ENCODE data around the gene NRP1.
A peak's percentile ranks its signal among the peaks of the same experiment; 100 is the strongest.

The NRP1 gene

DNA sequence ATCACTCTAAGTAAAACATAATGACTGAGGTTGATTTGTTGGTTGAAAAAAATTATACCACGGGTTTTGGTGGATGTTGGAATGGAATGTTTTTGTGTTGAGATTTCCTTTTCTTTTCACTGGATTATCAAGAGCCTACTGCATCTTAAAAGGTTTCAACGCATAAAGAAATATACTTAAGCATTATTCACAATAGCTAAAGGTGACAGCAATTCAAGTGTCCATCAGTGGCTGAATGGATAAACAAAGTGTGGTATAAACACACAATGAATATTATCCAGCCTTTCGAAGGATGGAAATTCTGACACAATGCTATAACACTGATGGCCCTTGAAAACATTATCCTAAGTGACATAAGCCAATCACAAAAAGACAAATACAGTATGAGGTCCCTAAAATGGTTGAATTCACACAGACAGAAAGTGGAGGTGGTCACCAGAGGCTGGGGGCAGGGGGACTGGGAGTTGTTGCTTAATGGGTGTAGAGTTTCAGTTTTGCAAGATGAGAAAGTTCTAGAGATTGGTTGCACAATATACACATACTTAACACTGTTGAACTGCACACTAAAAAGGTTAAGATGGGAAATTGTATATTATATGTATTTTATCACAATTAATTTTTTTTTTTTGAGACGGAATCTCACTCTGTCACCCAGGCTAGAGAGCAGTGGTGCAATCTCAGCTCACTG, 122.3 kb downstream of the NRP1 start:
- no peak for DNase-seq (ENCODE audit: low spot score)

DNA sequence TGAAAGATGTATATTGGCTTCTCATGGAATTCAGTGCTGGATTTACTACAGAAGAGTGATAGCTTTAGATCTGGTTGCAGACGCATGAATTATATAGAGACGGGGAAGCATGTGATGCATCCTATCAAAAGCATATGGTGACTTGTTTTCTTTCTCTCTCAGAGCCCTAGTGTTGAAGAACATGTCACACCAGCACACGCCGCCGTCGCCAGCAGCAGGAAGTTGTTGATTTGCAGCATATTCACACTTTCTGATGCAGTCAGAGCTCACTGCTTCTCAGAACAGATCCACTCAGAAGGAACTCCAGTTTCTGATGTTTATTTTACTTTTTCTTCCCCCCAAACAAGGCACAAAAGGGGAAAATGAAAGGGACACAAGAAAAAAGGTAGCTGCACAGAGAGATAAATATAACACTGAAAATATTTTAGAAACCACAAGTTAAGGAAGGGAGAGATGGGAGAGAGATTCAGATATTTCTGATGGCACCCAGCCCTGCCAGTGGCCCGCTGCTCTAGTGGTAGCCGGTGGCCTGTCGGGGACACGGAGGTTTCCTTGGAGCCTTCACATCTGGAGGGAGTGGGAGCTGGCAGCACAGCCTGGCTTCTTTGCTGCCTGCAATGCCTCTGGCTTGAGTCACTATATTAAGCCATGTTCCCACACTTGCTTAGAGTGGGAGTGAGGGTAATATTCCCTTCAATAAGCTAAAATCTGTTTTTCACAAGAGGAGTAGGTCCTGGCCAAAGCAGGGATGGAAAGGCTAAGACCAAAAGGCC, 123.2 kb downstream of the NRP1 start:
- no peak for DNase-seq (ENCODE audit: low spot score)

DNA sequence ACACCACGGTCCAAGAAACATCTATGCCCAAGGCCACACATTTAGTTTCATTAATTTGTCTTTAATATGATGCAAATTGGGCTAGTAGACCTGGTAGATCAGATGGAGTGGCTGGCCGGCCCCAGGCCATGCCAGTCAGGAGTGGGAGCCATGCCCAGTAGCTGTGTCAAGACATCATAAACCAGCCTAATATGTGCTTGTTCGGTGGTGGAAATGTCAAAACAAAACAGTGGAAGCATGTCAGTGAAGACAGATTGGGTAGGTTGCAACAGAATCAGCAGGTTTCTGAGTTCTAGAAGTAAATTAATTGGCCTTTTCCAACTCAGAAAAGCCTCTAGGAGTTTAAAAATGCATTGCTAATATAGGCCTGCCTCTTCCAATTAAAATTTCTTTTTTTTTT, 124.7 kb downstream of the NRP1 start:
- no peak for DNase-seq (ENCODE audit: low spot score)

DNA sequence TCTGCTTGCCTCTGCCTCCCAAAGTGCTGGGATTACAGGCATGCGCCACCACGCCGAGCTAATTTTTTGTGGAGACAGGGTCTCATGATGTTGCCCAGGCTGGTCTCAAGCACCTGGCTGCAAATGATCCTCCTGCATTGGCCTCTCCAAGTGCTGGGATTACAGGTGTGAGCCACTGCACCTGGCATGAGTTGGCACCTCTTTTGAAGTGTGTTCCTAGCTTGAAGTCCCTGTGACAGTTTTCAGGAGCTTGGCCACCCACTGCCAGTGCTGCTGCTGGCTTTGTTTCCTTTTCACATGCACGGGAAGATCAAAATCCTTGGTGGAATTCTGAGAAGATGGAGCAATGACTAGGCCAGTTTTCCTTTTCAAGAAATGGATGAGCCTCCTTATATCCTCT, 126.3 kb downstream of the NRP1 start:
- DNase-seq (ENCODE audit: low spot score) = no peak

DNA sequence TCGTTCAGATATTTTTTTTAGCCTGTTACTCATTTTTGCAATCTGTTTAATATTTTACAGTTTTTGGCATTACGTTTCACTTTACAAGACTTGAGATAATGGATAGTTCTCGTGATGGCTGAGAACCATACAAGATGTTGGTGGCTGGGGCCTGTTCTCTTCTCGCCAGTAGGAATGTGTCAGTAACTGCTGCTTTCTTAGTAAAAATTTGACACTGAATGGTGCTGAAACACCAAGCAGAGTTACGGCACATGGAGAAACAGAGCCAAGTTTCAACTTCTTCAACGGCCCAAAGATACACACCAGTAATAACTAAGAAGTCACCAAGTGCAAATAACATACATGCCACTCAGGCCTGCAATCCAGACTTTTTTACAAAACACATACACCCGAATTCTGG, 130.4 kb downstream of the NRP1 start:
- no peak for DNase-seq (ENCODE audit: low spot score)

DNA sequence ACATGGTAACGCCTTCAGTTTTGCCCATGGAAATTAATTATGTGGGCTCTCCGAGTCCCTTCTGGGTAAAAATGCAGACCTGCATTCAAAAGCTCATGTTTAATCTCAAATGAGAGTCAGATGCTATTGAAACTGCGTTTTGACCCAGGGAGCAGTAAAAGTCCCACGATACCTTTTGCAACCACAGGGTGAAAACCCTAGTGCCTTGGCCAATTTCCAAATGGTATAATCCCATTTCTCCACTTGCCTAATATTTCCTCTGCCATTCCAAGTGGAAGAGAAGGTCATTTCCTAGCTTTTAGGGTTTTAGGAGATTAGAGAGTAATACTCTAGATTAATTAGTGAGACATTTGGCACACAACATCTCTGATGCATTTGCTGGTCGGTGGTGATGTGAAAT, 132.5 kb downstream of the NRP1 start:
- DNase-seq (ENCODE audit: low spot score) = no peak

DNA sequence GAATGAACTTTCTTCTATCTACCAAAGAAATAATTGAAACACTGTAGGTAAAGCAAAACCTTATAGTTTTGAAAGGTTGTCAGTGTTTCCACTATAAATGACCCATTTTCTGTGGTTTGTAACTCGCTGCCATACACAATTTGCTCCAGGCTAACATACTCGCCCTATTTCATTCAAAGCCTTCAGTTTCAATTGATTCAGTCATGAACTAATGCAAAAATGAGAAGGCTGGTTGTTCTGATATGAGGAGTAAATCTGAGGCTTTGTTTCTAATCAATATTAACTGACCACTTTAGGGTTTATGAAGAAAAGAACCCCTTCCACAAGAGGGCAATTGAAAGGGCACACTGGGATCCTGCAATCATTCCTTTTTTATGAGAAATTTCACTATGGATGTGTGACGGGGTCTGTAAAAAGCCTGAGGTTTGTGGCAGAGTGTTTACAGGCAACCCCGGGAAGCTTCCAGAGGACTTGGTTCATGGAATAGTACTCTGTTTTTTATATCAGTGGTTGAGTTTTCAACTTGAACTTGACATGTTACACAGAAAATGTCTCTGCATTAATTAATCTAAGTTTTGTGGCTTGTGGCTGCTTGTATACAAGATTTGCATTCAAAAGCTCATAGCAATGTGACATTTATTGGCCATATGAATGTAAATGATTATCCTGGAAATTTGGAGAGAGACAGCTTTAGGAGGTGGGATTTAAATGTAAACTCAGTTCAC, 133.2 kb downstream of the NRP1 start:
- DNase-seq (ENCODE audit: low spot score) = peak; percentile 32

DNA sequence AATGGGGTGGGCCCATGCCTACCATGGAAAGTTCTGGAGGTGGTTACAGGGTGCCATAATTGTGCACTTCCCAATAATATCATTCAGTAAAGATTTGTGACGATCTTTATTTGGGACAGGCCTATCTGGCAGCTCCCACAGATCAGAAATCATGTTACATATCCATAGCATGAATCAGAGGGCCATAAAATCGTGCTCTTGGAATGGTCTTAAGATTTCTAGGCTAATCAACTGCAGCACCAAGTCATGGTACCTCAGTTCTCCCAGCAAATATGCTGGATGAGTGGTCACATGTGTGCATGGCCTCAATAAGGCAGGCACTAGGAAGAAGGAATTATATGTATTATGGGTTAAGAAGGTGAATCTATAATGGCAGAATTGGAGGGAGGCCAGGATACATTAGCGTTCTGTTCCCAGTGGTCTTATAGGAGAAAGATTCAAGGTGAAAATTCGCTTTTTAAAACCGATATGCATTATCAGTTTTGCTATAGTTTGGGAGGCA, 134.7 kb downstream of the NRP1 start:
- DNase-seq (ENCODE audit: low spot score) = no peak

DNA sequence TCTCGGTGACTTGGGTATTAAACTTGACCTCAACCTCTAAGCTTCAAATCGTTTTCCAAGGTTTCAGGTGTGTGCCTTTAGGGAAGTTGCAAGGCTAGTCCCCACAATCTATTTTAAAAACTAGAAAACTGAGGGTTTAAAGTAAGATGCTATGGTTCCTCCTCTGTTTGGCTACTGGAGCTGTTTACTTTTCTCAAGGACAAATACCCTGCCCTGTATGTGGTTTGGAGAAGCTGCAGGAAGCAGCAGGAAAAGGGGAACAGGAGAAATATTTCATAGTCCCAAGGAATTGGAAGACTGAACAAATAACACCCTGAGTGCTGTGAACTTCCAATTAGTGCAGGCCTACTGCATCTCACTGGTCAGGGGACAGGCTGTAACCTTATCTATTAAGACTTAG, 135.9 kb downstream of the NRP1 start:
- DNase-seq (ENCODE audit: low spot score) = no peak

DNA sequence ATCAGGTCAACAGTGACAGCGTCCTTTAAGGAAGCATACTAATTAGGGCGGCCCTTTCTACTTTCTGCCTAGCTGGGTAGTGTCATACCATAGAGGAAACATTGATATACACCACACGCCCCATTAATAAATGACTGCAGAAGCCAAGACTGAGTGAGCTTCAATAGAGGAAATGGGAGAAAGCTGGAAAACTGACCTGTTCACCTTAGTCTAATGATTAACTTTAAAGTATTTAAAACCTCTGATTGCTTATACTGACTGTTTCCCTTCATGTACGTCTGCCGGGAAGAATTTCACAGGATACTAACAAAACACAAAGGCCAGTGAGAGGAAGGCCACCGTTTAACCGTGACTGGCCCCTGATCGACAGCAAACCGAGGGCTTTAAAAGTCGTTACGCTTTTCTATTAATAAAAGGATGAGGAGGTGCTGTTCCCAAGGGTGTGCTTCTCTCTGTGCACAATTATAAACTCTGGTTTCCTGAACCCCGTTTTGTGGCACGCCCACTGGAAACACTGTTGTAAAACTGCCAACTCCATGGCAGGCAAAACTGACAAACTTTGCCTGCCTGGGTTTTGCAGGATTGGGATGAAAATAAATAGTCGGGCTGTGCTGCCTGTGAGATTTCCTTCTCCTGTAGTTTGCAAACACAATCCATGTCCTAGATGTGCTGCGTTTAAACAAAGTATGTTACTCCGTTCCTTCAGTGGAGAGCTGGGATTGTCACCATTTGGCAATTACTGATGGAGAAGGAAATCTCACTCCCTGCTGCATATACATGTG, 137.6 kb downstream of the NRP1 start:
- no peak for DNase-seq (ENCODE audit: low spot score)

DNA sequence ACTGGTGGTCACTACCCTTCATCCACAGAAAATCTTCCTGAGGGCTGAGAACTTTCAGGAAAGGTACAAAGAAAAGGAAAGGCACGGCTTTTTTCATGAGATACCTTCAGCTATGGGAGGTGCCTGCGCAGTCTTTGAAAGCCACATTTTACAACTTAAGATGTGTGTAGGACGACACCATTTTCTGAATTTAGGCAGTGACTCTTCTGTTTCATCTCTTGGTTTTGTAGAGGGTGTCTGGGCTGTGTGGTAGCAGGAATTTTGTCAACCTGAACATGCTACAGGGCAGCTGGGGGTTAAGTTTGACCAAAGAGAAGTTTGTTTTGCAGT, 138.1 kb downstream of the NRP1 start:
- no peak for DNase-seq (ENCODE audit: low spot score)

DNA sequence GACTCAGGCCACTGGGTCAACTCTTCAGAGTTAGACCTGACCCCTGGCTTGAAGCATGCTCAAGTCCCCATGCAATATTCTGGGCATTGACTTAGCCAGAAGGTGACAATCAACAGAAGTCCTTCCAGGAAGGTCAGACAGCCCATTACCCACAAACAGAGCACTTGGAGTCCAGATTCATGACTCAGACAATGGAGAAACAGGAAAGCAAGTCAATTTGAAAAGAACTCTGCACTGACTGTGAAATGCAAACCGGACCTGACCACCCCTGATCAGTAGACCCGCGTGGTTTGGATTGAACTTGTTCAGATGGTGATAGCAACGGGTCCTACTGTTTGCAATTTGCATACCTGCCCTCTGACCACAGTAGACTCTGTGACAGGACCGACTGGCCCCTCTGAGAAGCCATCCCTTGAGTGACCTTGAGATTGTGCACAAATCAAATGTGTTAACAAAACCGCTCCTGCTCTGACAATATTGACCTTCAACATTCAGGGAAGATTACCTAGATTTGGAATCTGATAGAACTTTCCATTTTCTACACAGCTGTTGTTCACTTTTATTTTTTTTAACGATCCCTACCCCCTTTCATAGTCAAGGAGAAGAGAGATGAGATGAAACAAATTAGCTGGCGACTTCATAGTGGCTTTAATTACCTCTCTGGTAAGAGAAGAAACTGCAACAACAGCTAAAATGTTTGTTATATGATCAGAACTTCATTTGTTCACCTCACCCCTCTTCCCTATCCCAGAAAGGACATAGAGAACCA, 138.7 kb downstream of the NRP1 start:
- no peak for DNase-seq (ENCODE audit: low spot score)

DNA sequence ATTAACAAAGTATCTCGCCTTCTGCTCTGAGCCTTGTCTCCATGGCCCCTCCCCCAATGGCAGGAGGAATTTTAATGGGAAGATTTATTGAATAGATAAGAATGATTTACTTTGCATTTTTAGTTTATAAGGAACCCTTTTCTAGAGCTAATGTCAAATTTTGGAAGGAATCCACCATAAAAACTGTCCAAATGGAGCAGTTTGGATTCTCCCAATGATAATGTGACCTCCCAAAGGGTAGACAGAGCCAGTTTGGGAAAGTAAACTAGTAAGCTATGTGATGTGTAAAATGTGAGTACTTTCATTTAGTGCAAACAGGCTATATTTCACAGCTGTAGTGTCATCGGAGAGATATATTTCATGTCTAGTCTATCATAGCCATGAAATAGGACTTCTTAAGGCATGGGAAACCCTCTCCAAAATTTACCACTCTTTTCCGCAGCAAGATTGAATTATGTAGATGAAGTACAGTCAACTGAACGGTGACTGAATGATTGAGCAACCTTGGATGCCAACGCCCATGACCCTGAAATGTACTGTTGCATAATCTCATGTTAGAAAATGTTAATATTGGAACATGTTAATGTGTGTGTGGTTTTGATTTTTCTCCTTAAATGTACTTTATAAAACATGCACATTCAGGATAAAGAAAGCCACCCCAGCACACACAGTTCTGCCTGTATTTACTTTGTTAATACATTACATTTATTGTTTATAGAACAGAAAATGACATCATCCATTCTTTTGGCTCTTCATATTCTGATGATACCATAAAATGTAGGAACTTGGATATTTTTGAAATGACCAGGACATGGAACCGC, 140.6 kb downstream of the NRP1 start:
- DNase-seq (ENCODE audit: low spot score) = no peak

DNA sequence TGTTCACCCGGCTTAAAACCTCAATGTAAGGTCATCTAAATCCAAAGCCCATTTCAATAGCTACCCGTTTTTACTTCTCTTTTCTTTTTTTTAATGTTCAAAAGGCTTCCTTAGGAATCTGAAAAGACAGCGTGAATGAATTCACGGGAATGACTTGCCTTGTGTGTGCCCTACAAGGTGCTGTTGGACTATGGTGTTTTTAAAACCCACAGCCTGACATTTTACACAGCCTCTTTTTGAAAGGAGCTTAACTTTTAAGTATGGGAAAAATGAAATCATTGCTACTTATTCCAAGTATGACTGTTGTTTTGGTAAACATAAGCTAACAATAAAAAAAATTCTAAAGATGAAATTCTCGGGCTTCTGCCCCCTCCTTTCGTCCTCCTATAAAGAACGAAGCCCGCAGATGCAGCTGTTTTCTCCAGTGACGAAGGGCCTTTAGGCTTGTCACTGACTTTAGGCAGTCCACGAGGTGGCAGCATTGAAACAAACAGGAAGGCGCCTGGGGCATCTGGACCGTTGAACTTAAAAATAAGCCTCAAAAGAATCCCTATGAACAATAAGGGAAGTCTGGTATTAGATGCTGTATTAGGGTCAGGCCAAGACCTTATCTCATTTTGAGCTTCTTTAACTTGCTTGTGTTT, 141.3 kb downstream of the NRP1 start:
- DNase-seq (ENCODE audit: low spot score) = peak; percentile 69

DNA sequence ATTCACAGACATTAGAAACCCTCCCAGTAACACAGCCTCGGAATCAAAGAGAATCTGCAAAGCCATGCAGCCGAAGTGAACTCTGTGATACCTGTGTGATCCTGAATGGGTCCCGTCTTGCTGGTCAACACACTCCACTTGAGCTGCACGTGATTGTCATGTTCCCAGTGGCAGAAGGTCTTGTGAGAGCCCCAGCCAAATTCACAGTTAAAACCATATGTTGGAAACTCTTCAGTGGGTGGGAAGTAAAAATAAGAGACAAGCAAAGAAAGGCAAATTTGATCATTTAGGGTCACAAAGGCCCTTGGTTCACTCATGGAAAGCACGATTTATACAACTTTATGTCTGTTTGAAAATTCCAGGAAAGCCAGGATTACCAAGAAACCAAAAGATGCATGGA, 142.3 kb downstream of the NRP1 start:
- DNase-seq (ENCODE audit: low spot score) = no peak

DNA sequence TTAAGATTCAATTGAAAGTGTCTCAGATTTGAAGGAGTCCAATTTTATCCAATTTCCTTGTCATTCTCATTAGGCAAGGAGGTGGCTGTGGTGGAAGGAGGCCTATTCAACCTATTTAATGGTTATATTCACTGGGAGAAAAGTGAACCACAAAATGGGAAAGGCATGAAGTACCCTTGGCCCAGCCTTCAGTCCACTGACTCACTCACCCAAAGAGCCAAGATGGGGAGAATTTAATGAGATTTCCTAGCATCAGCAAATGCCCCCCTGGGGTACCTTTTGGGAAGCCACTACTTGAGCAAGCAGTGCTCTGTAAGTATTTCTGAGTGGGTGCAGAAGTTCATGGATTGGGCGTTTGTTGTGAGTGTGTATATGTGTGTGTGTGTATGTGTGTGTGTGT, 144.1 kb downstream of the NRP1 start:
- no peak for DNase-seq (ENCODE audit: low spot score)

DNA sequence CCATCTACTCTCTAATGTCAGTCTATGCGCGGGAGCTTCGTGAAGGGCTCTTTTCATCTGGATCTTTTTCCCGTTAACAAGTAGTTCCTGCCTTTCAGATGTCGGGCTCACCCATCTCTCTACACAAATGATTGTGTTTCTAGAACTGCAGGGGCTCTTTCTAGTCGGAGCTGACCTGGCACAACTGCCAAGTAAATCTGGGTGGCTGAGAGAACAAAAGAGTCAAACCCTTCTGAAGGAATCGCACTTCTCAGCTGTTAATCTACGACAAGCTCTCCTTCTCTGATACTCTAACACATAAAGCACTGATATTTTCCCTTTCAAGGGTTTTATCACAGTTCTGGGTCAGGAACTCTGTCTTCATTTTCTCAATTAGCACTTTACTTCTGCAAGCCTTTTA, 144.7 kb downstream of the NRP1 start:
- DNase-seq (ENCODE audit: low spot score) = no peak

DNA sequence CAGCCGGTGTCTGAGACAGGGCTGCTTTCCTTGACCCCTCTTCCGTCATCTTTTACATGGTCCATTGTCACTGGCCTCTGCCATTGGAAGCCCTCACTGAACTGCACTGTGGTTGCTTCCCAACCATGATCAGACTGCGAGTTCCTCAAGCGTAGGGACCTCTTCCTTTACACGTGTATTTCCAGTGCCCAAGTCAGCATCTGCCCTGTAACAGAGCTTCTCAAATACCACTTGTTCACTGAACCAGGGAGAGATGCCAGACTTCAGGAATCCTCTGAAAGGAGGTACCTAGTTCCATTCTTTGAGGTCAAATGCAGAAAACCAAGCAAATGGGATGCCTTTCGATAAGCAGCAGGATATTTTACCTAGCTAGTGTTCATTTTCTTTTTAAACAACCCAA, 145.1 kb downstream of the NRP1 start:
- no peak for DNase-seq (ENCODE audit: low spot score)

DNA sequence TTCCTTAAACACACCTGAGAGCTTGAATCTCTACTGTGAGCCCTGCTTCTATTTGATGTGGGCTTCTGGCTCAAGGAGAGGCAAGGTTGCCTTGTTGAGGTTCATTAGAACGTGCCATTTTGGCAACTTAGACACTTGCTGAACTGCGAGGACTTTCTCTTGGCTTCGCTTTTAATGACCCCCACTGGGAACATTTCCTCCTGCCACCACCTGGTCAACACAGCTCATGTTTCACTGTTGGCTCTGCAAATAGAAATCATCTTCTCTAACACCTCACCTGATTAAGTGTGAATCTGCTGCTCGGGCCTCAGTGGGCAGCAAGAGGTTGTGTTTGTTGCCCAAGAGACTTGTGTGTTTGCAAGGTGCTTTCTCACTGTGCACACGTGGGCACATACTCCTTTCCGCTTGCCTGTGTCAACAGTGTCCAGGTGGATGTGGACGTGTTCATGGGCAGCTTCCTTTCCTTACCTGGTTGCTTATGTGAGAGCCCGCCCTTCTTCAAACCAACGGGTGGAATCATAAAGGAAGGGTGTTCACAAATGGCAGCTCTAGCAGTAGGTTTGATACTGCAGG, 147.0 kb downstream of the NRP1 start:
- no peak for DNase-seq (ENCODE audit: low spot score)

DNA sequence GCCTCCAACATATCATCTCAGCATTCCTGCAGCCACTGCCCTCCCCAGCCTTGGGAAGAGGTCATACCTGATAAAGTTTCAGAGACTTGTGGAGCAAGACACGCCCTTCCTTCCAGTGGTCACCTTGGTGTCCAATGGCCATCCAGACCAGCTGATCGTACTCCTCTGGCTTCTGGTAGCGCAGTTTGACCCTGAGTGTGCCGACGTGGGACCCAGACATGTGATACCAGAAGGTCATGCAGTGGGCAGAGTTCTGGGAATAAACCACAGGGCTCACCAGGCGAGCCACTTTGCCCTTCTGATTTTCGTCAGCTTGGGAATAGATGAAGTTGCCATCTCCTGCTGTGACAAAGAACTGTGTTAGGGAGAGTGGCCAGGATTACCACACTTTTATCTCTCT, 148.3 kb downstream of the NRP1 start:
- no peak for DNase-seq (ENCODE audit: low spot score)
